ENCODE results near the gene PERCC1.
"Not testable (repeated sequence)": the region's sequence is repeated elsewhere in the genome, so short reads cannot be mapped to it uniquely, and the experiment has no call there.

PERCC1 gene

DNA sequence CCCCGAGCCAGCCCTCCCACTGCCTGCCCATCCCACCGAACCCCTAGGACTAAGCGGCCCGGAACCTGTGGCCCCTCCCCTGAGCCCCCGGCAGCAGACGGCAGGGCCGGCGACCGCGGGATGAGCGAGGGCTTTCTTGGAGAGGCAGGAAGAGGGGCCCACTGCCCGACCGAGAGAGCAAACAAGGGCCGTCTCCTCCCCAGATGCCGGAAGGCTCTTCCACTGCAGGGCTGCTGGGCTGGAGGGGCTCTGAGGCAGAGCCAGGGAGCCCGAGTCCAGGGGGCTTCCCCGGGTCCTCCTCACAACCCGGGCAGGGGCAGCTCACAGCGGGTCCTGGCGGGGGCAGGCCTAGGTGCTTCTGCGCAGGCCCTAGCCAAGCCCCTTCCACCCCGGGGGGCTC, 2.9 kb downstream of the PERCC1 start:
- no peak for DNase-seq
- peaks cover 0 to 11% of the 10 kb centered on the region in 2 donors for H3K27me3 Mint-ChIP-seq
- H3K36me3 Mint-ChIP-seq (ENCODE audit: insufficient read depth), result no peaks in the 10 kb centered on the region
- H3K27ac Mint-ChIP-seq, result no peak overlapping the region
- H3K9me3 Mint-ChIP-seq, result no peaks in the 10 kb centered on the region
- no peak for ATAC-seq (replicated peaks)
- no peaks in the 10 kb centered on the region for H3K4me1 Mint-ChIP-seq (ENCODE audit: low read depth in 2 of 2)
- no peak overlapping the region for H3K4me3 Mint-ChIP-seq

DNA sequence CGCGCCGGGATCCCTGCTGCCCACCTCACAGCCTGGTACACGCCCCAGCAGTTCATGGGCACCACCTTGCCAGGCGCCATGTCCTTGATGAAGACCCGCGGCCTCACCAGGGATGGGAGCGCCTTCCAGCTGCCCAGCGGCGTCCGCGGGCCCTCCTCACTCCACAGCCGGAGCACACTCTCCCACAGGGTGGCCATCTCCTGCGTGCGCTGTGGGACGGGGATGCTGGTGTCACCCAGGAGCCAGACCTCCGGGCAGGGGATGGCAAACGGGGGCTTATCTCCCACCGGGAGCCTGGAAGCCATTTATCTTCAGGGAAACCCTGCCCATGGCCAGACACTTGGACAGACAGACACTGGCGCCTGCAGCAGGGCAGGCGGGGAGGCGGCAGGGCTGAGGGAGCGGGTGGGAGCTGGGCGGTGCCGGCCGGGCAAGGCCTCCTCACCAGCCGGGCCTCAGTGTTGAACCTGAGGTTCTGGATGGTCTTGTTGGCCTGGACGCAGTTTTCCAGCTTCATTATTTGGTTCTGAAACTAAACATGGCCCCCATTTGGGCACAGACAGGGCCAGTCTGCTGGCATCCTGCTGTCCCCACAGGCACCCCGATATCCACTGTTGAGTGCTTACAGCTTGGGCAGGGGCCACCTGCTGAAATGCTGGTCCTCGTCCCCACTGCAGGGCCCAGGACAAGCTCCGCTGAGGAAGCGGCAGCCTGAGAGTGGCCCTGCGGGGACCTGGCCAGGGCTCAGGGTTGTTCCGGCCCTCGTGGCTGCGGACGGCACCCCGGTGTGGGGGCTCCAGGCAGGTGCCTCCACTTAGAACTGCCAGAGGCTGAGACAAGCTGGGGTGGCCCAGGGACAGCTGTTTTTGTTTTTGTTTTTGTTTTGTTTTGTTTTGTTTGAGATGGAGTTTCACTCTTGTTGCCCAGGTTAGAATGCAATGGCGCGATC, 4.0 kb downstream of the PERCC1 start:
- no peak overlapping the region for H3K27ac Mint-ChIP-seq
- H3K9me3 Mint-ChIP-seq, result no peaks in the 10 kb centered on the region
- no peaks in the 10 kb centered on the region for H3K36me3 Mint-ChIP-seq (ENCODE audit: insufficient read depth)
- no peaks in the 10 kb centered on the region for H3K4me1 Mint-ChIP-seq (ENCODE audit: low read depth in 2 of 2)
- ATAC-seq (replicated peaks) (no peak), DNase-seq (no peak)
- H3K27me3 Mint-ChIP-seq, result peaks cover 0 to 4% of the 10 kb centered on the region in 2 donors
- H3K4me3 Mint-ChIP-seq, result no peak overlapping the region

DNA sequence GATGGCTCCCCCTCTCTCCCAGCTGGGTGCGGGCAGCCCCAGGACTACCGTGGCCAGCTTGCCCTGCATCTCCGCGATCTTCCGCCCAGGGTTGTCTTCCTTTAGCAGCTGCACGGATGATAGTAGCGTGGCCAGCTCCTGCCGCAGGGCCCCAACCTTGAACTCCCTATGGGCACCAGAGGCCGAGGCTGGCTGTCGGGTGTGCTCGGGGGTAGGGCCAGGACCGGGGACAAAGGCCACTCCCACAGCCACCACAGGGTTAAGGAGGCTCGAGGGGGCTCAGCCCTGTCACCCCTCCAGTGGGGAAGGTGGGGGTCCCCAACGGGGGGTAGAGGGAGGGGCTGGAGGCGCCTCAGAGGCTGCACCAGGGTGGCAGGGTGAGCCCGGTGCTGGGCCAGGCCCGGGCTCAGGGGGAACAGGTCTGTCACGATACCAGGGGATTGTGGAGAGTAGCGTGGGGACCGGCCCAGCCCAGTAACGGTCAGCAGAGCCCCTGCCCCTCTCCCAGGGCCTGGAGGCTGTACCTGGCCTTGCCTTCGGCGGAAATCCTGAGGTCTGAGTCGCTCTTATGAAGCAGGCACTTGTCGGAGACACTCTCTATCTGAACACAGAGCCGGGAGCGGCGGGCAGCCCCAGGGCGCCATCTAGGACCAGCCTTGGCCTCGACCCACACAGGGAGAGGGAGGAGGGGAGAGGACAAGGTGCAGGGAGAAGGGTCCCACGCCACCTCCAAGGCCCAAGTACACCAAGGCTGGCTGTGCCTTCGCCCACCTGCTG, 5.2 kb downstream of the PERCC1 start:
- H3K27me3 Mint-ChIP-seq, result no peaks in the 10 kb centered on the region
- no peak overlapping the region for H3K27ac Mint-ChIP-seq
- peaks cover 2% of the 10 kb centered on the region for H3K36me3 Mint-ChIP-seq (ENCODE audit: insufficient read depth)
- ATAC-seq (replicated peaks) (no peak), DNase-seq (no peak)
- no peaks in the 10 kb centered on the region for H3K9me3 Mint-ChIP-seq
- H3K4me1 Mint-ChIP-seq (ENCODE audit: low read depth in 2 of 2), result peaks cover 0 to 3% of the 10 kb centered on the region in 2 donors
- no peak overlapping the region for H3K4me3 Mint-ChIP-seq

GRCh38 chr16:1436731-1437355, 6.0 kb downstream of the PERCC1 start:
- Mint-ChIP-seq H3K4me3 (no peak overlapping the region), H3K9me3 (no peaks in the 10 kb centered on the region), H3K4me1 (ENCODE audit: low read depth in 2 of 2) (peaks cover 0 to 3% of the 10 kb centered on the region in 2 donors), H3K27me3 (no peaks in the 10 kb centered on the region), H3K36me3 (ENCODE audit: insufficient read depth) (peaks cover 2% of the 10 kb centered on the region), H3K27ac (no peak overlapping the region)
- no peak for ATAC-seq (replicated peaks)
- DNase-seq, result no peak

GRCh38 chr16:1437606-1438005, 6.7 kb downstream of the PERCC1 start:
- H3K36me3 Mint-ChIP-seq (ENCODE audit: insufficient read depth), result peaks cover 2% of the 10 kb centered on the region
- no peaks in the 10 kb centered on the region for H3K27me3 Mint-ChIP-seq
- ATAC-seq (replicated peaks) (no peak), DNase-seq (no peak)
- H3K4me1 Mint-ChIP-seq (ENCODE audit: low read depth in 2 of 2), result peaks cover 0 to 3% of the 10 kb centered on the region in 2 donors
- H3K4me3 Mint-ChIP-seq, result no peak overlapping the region
- H3K9me3 Mint-ChIP-seq, result no peaks in the 10 kb centered on the region
- H3K27ac Mint-ChIP-seq, result no peak overlapping the region

- ATAC-seq (replicated peaks) (no peak), DNase-seq (no peak)
- Mint-ChIP-seq H3K4me1 (ENCODE audit: low read depth in 2 of 2) (peaks cover 0 to 3% of the 10 kb centered on the region in 2 donors), H3K9me3 (no peaks in the 10 kb centered on the region), H3K27me3 (no peaks in the 10 kb centered on the region), H3K36me3 (ENCODE audit: insufficient read depth) (peaks cover 2% of the 10 kb centered on the region), H3K4me3 (no peak overlapping the region), H3K27ac (no peak overlapping the region)
Measured at GRCh38 chr16:1438229-1439057, 7.6 kb downstream of the PERCC1 start.

- H3K36me3 Mint-ChIP-seq (ENCODE audit: insufficient read depth), result peaks cover 2% of the 10 kb centered on the region
- no peak overlapping the region for H3K4me3 Mint-ChIP-seq
- no peak overlapping the region for H3K27ac Mint-ChIP-seq
- no peaks in the 10 kb centered on the region for H3K9me3 Mint-ChIP-seq
- H3K4me1 Mint-ChIP-seq (ENCODE audit: low read depth in 2 of 2), result peaks cover 0 to 3% of the 10 kb centered on the region in 2 donors
- DNase-seq (no peak), ATAC-seq (replicated peaks) (no peak)
- H3K27me3 Mint-ChIP-seq, result no peaks in the 10 kb centered on the region
Measured at GRCh38 chr16:1439058-1439698, 8.3 kb downstream of the PERCC1 start.

DNA sequence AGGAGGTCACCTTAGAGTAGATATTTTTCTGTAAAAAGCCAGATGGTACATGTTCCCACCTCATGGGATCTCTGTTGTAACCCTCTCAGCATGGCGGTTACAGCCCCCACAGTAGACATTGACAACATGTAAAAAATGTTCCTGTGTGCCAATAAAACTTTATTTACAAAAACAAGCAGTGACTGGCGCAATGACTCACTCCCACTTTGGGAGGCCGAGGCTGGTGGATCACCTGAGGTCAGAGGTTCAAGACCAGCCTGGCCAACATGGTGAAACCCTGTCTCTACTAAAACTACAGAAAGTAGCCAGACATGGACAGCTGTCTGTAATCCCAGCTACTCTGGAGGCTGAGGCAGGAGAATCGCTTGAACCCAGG, 8.8 kb downstream of the PERCC1 start:
- not testable (repeated sequence) for H3K9me3 Mint-ChIP-seq; DNase-seq; H3K36me3 Mint-ChIP-seq (ENCODE audit: insufficient read depth); H3K4me1 Mint-ChIP-seq (ENCODE audit: low read depth in 2 of 2); ATAC-seq (replicated peaks); H3K27me3 Mint-ChIP-seq; H3K4me3 Mint-ChIP-seq
- H3K27ac Mint-ChIP-seq, result peak overlapping the region in 1 of 2 donors; percentile 78

GRCh38 chr16:1441391-1441829, 10.5 kb downstream of the PERCC1 start:
- peaks cover 2% of the 10 kb centered on the region for H3K36me3 Mint-ChIP-seq (ENCODE audit: insufficient read depth)
- ATAC-seq (replicated peaks), result no peak
- no peaks in the 10 kb centered on the region for H3K9me3 Mint-ChIP-seq
- H3K27ac Mint-ChIP-seq, result no peak overlapping the region
- no peak for DNase-seq
- no peak overlapping the region for H3K4me3 Mint-ChIP-seq
- no peaks in the 10 kb centered on the region for H3K27me3 Mint-ChIP-seq
- H3K4me1 Mint-ChIP-seq (ENCODE audit: low read depth in 2 of 2), result peaks cover 2 to 3% of the 10 kb centered on the region in 2 donors

- Mint-ChIP-seq H3K9me3 (no peaks in the 10 kb centered on the region), H3K36me3 (ENCODE audit: insufficient read depth) (peaks cover 2% of the 10 kb centered on the region), H3K27me3 (no peaks in the 10 kb centered on the region), H3K4me3 (no peak overlapping the region), H3K27ac (no peak overlapping the region), H3K4me1 (ENCODE audit: low read depth in 2 of 2) (peaks cover 2 to 3% of the 10 kb centered on the region in 2 donors)
- no peak for ATAC-seq (replicated peaks)
- no peak for DNase-seq
Measured at GRCh38 chr16:1442697-1443096, 11.8 kb downstream of the PERCC1 start.

DNA sequence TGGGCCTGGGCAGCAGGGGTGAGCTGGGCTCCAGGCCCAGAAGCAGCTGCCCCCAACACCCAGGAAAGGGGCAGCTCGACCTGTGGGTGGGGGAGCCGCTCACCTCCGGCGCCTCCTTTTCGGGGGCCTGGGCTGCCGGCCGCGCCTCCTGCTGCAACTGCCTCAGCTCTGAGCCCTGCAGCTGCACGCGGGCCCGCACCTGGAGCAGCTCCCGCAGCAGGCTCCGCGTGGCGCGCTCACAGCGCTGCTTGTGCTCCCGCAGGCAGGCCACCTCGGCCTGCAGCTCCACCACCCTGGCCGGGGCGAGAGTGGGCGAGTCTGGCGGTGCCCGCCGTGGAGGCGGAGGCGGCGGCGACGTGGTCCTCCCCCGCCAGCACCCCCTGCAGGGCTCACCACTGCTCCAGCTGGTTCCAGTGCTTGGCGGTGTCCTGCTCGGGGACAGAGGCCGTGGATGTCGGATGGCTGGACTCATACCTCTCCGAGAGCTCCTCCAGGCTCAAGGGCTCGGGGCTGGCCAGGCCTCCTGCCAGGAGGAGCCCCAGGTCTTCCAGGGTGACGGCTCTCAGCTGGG, 12.6 kb downstream of the PERCC1 start:
- Mint-ChIP-seq H3K36me3 (ENCODE audit: insufficient read depth) (peaks cover 2% of the 10 kb centered on the region), H3K4me3 (no peak overlapping the region), H3K27me3 (no peaks in the 10 kb centered on the region), H3K9me3 (no peaks in the 10 kb centered on the region), H3K4me1 (ENCODE audit: low read depth in 2 of 2) (peaks cover 2 to 3% of the 10 kb centered on the region in 2 donors), H3K27ac (no peak overlapping the region)
- DNase-seq (no peak), ATAC-seq (replicated peaks) (no peak)

DNA sequence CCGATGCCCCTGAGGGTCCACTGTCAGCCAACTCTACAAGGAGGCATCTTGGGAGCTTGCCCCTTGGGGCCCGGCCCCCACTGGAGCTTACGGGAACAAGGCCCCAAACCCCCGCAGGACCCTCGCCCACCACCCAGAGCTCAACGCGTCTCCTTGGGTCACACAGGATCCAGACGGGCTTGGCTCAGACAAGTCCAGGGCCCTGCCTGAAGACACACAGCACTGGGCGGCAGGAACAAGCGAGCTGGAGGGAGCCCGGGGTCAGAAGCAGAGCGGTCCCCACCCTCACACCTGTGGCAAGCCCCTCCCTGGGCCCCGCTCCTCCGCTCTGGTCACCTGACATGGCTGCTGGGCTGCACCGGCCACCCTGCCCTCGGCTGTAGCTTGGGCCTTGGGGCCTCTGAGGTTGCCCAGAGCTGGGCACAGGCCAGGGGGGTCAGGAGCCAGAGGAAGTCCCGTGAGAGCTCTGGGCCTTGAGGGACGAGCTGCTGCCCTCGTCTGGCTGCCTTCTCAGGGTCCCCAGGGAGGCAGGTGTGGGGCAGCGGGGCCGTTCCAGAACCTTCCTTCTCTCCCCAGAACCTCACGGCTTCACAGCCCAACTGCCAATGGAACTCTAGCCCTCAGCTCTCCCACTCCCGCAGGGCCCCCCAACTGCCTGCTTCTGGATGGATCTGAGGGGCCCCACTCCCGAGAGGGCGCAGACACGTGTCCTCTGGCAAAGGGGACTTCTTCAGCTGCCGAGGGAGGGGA, 13.3 kb downstream of the PERCC1 start, which contains the start of gene CCDC154:
Gene CCDC154 (minus strand): TSS at position 577 of the 750 bp plus-strand sequence. CDS start 234 bp downstream, at position 343.
- ATAC-seq (replicated peaks) (no peak), DNase-seq (no peak)
- Mint-ChIP-seq H3K9me3 (no peaks in the 10 kb centered on the region), H3K27ac (no peak within 1 kb of the TSS), H3K36me3 (ENCODE audit: insufficient read depth) (peaks cover 2% of the 10 kb centered on the region), H3K4me3 (no peak within 1 kb of the TSS), H3K27me3 (no peaks in the 10 kb centered on the region), H3K4me1 (ENCODE audit: low read depth in 2 of 2) (peaks cover 2 to 3% of the 10 kb centered on the region in 2 donors)
